GM12873 (cell line): ENCODE data around the gene XAF1.

Experiments used
- CTCF ChIP-seq: IDR thresholded peaks from 2 replicates; pipeline ENCODE4 v1.5.1; 2012; ENCODE audit warnings: low read depth, mild to moderate bottlenecking, moderate library complexity, low read length, control low read depth; ENCODE audit not compliant: insufficient read depth; ENCODE audit errors: missing control alignments

The XAF1 gene

GRCh38 chr17:6779411-6779810, 23.6 kb downstream of the XAF1 start:
- no peak for TF ChIP-seq CTCF

- no peak for TF ChIP-seq CTCF
Measured at GRCh38 chr17:6780001-6780400, 24.2 kb downstream of the XAF1 start.

- TF ChIP-seq CTCF = no peak
Measured at GRCh38 chr17:6780886-6781285, 25.0 kb downstream of the XAF1 start.

GRCh38 chr17:6782244-6782643, 26.4 kb downstream of the XAF1 start:
- TF ChIP-seq CTCF = no peak

GRCh38 chr17:6786618-6787017, 30.8 kb downstream of the XAF1 start:
- no peak for TF ChIP-seq CTCF

- no peak for TF ChIP-seq CTCF
Measured at GRCh38 chr17:6787081-6787693, 31.3 kb downstream of the XAF1 start.

- TF ChIP-seq CTCF = no peak
Measured at GRCh38 chr17:6789146-6789545, 33.3 kb downstream of the XAF1 start.
